Ishikawa (cell line): Measurements from ENCODE around the gene GPR87.

Experiments
- CEBPB ChIP-seq: IDR thresholded peaks from 2 replicates; pipeline ENCODE4 v1.6.1; 2012
- CREB1 ChIP-seq: IDR thresholded peaks from 2 replicates; pipeline ENCODE4 v1.6.1; 2012; ENCODE audit warnings: low read depth
- EGR1 ChIP-seq: IDR thresholded peaks from 2 replicates; pipeline ENCODE4 v1.6.1; 2012
- EP300 ChIP-seq: IDR thresholded peaks from 2 replicates; pipeline ENCODE4 v1.6.1; 2012; ENCODE audit warnings: borderline replicate concordance
- FOXM1 ChIP-seq: IDR thresholded peaks from 2 replicates; pipeline ENCODE4 v1.6.1; 2012; ENCODE audit warnings: low read depth, borderline replicate concordance
- NFIC ChIP-seq: IDR thresholded peaks from 2 replicates; pipeline ENCODE4 v1.6.1; 2012
- RAD21 ChIP-seq: IDR thresholded peaks from 2 replicates; pipeline ENCODE4 v1.6.1; 2012; ENCODE audit warnings: low read depth
- TAF1 ChIP-seq: IDR thresholded peaks from 2 replicates; pipeline ENCODE4 v1.6.1; 2012; ENCODE audit warnings: low read depth, mild to moderate bottlenecking
- TCF12 ChIP-seq: IDR thresholded peaks from 2 replicates; pipeline ENCODE4 v1.6.1; 2012; ENCODE audit warnings: low read depth
- TEAD4 ChIP-seq: IDR thresholded peaks from 2 replicates; pipeline ENCODE4 v1.6.1; 2012
- YY1 ChIP-seq: IDR thresholded peaks from 2 replicates; pipeline ENCODE4 v1.6.1; 2012; ENCODE audit warnings: low read depth
- ZBTB7A ChIP-seq: IDR thresholded peaks from 2 replicates; pipeline ENCODE4 v1.6.1; 2012; ENCODE audit warnings: low read depth
- TF ChIP-seq, protein P1 (sequence below): IDR thresholded peaks from 2 replicates; pipeline ENCODE4 v1.6.1; 2012; ENCODE audit warnings: low read depth, mild to moderate bottlenecking
- TF ChIP-seq, protein P2 (sequence below): IDR thresholded peaks from 2 replicates; pipeline ENCODE4 v1.6.1; 2012
- TF ChIP-seq, protein P3 (sequence below): IDR thresholded peaks from 2 replicates; pipeline ENCODE4 v1.6.1; 2012

GPR87 gene

DNA sequence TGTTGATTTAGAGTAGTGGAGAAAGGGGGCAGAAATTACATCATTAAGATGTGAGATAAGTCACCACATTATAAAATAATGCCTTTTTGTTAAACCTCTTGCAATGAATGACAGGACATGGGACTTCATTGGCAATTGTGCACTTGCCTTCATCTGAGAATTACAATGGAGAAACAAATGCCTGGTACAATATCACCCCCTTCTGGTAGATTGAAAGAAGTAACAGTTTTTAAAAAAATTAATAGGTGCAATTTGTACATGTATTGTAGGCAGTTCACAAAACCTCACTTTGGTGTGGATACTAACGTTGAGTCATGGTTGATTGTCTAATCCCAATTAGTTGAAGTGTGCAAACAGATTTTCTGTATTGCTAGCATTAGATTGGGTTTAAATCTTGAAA is 33.7 kb downstream of the GPR87 start:
- no peak for TF ChIP-seq TAF1
- TF ChIP-seq ZBTB7A = no peak
- TF ChIP-seq, protein P1, sequence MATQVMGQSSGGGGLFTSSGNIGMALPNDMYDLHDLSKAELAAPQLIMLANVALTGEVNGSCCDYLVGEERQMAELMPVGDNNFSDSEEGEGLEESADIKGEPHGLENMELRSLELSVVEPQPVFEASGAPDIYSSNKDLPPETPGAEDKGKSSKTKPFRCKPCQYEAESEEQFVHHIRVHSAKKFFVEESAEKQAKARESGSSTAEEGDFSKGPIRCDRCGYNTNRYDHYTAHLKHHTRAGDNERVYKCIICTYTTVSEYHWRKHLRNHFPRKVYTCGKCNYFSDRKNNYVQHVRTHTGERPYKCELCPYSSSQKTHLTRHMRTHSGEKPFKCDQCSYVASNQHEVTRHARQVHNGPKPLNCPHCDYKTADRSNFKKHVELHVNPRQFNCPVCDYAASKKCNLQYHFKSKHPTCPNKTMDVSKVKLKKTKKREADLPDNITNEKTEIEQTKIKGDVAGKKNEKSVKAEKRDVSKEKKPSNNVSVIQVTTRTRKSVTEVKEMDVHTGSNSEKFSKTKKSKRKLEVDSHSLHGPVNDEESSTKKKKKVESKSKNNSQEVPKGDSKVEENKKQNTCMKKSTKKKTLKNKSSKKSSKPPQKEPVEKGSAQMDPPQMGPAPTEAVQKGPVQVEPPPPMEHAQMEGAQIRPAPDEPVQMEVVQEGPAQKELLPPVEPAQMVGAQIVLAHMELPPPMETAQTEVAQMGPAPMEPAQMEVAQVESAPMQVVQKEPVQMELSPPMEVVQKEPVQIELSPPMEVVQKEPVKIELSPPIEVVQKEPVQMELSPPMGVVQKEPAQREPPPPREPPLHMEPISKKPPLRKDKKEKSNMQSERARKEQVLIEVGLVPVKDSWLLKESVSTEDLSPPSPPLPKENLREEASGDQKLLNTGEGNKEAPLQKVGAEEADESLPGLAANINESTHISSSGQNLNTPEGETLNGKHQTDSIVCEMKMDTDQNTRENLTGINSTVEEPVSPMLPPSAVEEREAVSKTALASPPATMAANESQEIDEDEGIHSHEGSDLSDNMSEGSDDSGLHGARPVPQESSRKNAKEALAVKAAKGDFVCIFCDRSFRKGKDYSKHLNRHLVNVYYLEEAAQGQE = no peak
- peak; percentile 78 for TF ChIP-seq RAD21
- no peak for TF ChIP-seq EGR1
- TF ChIP-seq CEBPB = no peak

GRCh38 chr3:151281671-151282324 is 34.8 kb downstream of the GPR87 start:
- no peak for TF ChIP-seq FOXM1
- TF ChIP-seq ZBTB7A = no peak

- TF ChIP-seq, protein P2, sequence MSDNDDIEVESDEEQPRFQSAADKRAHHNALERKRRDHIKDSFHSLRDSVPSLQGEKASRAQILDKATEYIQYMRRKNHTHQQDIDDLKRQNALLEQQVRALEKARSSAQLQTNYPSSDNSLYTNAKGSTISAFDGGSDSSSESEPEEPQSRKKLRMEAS = no peak
- TF ChIP-seq TCF12 = no peak
- TF ChIP-seq TAF1 = no peak
- no peak for TF ChIP-seq ZBTB7A
These were observed 38.4 kb downstream of the GPR87 start, which contains the start of gene P2RY14 for GRCh38 chr3:151278230-151278629. Gene P2RY14 (minus strand): TSS chr3:151278542. CDS start chr3:151214316, 64,226 bp downstream.

DNA sequence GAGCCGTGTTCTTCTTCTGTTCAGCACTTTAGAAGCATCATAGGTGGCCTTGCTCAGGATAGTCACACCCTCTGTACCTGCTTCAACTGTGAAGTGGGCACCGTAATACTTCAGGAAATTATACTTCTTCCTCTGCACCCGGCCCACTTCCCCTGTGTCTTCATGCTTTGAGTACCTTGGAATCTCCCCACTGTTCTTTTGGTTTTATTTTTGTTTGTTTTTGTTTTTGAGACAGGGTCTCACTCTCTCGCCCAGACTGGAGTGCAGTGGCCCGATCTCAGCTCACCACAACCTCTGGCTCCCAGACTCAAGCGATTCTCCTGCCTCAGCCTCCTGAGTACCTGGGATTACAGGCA is 40.0 kb downstream of the GPR87 start:
- TF ChIP-seq CREB1 = no peak
- no peak for TF ChIP-seq CEBPB
- TF ChIP-seq FOXM1 = no peak
- TF ChIP-seq TCF12 = no peak
- TF ChIP-seq, protein P3, sequence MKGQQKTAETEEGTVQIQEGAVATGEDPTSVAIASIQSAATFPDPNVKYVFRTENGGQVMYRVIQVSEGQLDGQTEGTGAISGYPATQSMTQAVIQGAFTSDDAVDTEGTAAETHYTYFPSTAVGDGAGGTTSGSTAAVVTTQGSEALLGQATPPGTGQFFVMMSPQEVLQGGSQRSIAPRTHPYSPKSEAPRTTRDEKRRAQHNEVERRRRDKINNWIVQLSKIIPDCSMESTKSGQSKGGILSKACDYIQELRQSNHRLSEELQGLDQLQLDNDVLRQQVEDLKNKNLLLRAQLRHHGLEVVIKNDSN = no peak
- TF ChIP-seq TEAD4 = no peak
- TF ChIP-seq YY1 = no peak

- TF ChIP-seq RAD21 = no peak
- TF ChIP-seq, protein P1 = no peak
- TF ChIP-seq, protein P2 = no peak
- no peak for TF ChIP-seq TEAD4
- no peak for TF ChIP-seq EGR1
- TF ChIP-seq NFIC = no peak
- TF ChIP-seq, protein P3 = no peak
- no peak for TF ChIP-seq TCF12
- TF ChIP-seq CREB1 = no peak
- TF ChIP-seq EP300 = no peak
- TF ChIP-seq ZBTB7A = no peak
- TF ChIP-seq FOXM1 = no peak
- TF ChIP-seq CEBPB = no peak
- no peak for TF ChIP-seq YY1
- TF ChIP-seq TAF1 = no peak
These were observed 40.5 kb downstream of the GPR87 start for GRCh38 chr3:151276038-151276686.

- TF ChIP-seq CREB1 (no peak), EP300 (no peak), TCF12 (no peak), ZBTB7A (no peak), TAF1 (no peak), FOXM1 (no peak), RAD21 (no peak), NFIC (no peak), TEAD4 (no peak), CEBPB (no peak)
- TF ChIP-seq, protein P3 = no peak
- TF ChIP-seq, protein P1 = no peak
- TF ChIP-seq, protein P2 = no peak
These were observed 41.5 kb downstream of the GPR87 start for GRCh38 chr3:151275091-151275490.
